WTC11 (cell line): Measurements from ENCODE around the gene TSC22D3. TPM values are rescaled to one million over a fixed set of nuclear protein-coding genes. Genes with fewer than 3 reads are reported as not detected.

ENCODE experiments used
- ATAC-seq: fragments of 200-7000 bp; cut with Tn5 transposase; 2 replicates; pipeline ENCODE4 v1.10.0; 2021; ENCODE audit warnings: mild to moderate bottlenecking, moderate library complexity
- CTCF ChIA-PET: fragments of 300-600 bp; sonication (Branson Sonifier 250); formaldehyde crosslinking; loops from one replicate; lab custom pipeline; 2021; ENCODE audit warnings: antibody characterized with exemption; lab: Charles Lee
- POLR2A ChIA-PET: fragments of 350-600 bp; sonication (Branson Sonifier 250); formaldehyde crosslinking; loops from one replicate; lab custom pipeline; 2021; ENCODE audit warnings: antibody characterized with exemption; lab: Charles Lee
- DNase-seq: peaks from one replicate; pipeline ENCODE4 v3.0.0; 2021; ENCODE audit warnings: low spot score
- H3K27ac Mint-ChIP-seq: 2 replicates; pipeline ENCODE4 v1.8.0; 2021; ENCODE audit warnings: mixed read lengths
- H3K27me3 Mint-ChIP-seq: 2 replicates; pipeline ENCODE4 v1.8.0; 2021; ENCODE audit warnings: low read depth, mild to moderate bottlenecking, moderate library complexity, mixed read lengths
- H3K36me3 Mint-ChIP-seq: 2 replicates; pipeline ENCODE4 v1.8.0; 2021; ENCODE audit warnings: mixed read lengths
- H3K4me1 Mint-ChIP-seq: 2 replicates; pipeline ENCODE4 v1.8.0; 2022; ENCODE audit warnings: mixed read lengths
- H3K4me3 Mint-ChIP-seq: 2 replicates; pipeline ENCODE4 v1.8.0; 2021; ENCODE audit warnings: mild to moderate bottlenecking, moderate library complexity, mixed read lengths
- H3K9me3 Mint-ChIP-seq: 2 replicates; pipeline ENCODE4 v1.8.0; 2021; ENCODE audit warnings: mixed read lengths
- EMX1 ChIP-seq: fragments of 250-450 bp; sonication (Bioruptor Pico); IDR thresholded peaks from 2 replicates; pipeline ENCODE4 v1.8.0; 2021; ENCODE audit warnings: mild to moderate bottlenecking
- GRHL2 ChIP-seq: fragments of 250-450 bp; sonication (Bioruptor Pico); IDR thresholded peaks from 2 replicates; pipeline ENCODE4 v1.8.0; 2022; ENCODE audit warnings: mild to moderate bottlenecking, moderate library complexity; ENCODE audit not compliant: insufficient replicate concordance, severe bottlenecking
- JUN ChIP-seq: sonication (generic); formaldehyde crosslinking; IDR thresholded peaks from 2 replicates; pipeline ENCODE4 v1.8.0; 2023; ENCODE audit warnings: mild to moderate bottlenecking, missing genetic modification reagents
- MYBL2 ChIP-seq: sonication (generic); formaldehyde crosslinking; IDR thresholded peaks from 2 replicates; pipeline ENCODE4 v1.8.1; 2023; ENCODE audit warnings: mild to moderate bottlenecking, moderate library complexity, missing genetic modification reagents
- NFYB ChIP-seq: sonication (generic); formaldehyde crosslinking; conservative IDR thresholded peaks from 2 replicates; pipeline ENCODE4 v1.8.0; 2022; ENCODE audit warnings: low read depth, missing genetic modification reagents
- SMAD3 ChIP-seq: sonication (generic); formaldehyde crosslinking; IDR thresholded peaks from 2 replicates; pipeline ENCODE4 v1.8.0; 2022; ENCODE audit warnings: missing genetic modification reagents, mild to moderate bottlenecking, borderline replicate concordance
- SMAD4 ChIP-seq: sonication (generic); formaldehyde crosslinking; IDR thresholded peaks from 2 replicates; pipeline ENCODE4 v1.8.0; 2022; ENCODE audit warnings: mild to moderate bottlenecking, missing genetic modification reagents
- ZNF138 ChIP-seq: sonication (generic); formaldehyde crosslinking; conservative IDR thresholded peaks from 2 replicates; pipeline ENCODE4 v1.8.1; 2022; ENCODE audit warnings: mild to moderate bottlenecking, moderate library complexity, missing genetic modification reagents
- ZNF671 ChIP-seq: fragments of 250-450 bp; sonication (Bioruptor Pico); IDR thresholded peaks from 2 replicates; pipeline ENCODE4 v1.8.0; 2021; ENCODE audit warnings: mild to moderate bottlenecking
- total RNA-seq: library from RNA; stranded (reverse); gene quantifications from 3 replicates; pipeline ENCODE4 v1.2.3, GENCODE V29; 2021
- TF ChIP-seq, protein P1 (sequence below): fragments of 250-450 bp; sonication (Bioruptor Pico); IDR thresholded peaks from 2 replicates; pipeline ENCODE4 v1.9.0; 2021; ENCODE audit warnings: moderate library complexity, mild to moderate bottlenecking, inconsistent platforms, borderline replicate concordance
- TF ChIP-seq, protein P2 (sequence below): sonication (generic); formaldehyde crosslinking; conservative IDR thresholded peaks from 2 replicates; pipeline ENCODE4 v1.8.1; 2023; ENCODE audit warnings: mild to moderate bottlenecking, low read depth, missing genetic modification reagents, moderate library complexity
- TF ChIP-seq, protein P3 (sequence below): sonication (generic); formaldehyde crosslinking; IDR thresholded peaks from 2 replicates; pipeline ENCODE4 v1.8.0; 2022; ENCODE audit warnings: missing genetic modification reagents
- TF ChIP-seq, protein P4 (sequence below): fragments of 250-450 bp; sonication (Bioruptor Pico); IDR thresholded peaks from 2 replicates; pipeline ENCODE4 v2.1.2; 2022; ENCODE audit warnings: mild to moderate bottlenecking, moderate library complexity
- TF ChIP-seq, protein P5 (sequence below): sonication (generic); formaldehyde crosslinking; IDR thresholded peaks from 2 replicates; pipeline ENCODE4 v1.8.1; 2023; ENCODE audit warnings: mild to moderate bottlenecking, missing genetic modification reagents, borderline replicate concordance
- TF ChIP-seq, protein P6 (sequence below): sonication (generic); formaldehyde crosslinking; IDR thresholded peaks from 2 replicates; pipeline ENCODE4 v1.8.1; 2022; ENCODE audit warnings: mild to moderate bottlenecking, missing genetic modification reagents, moderate library complexity, borderline replicate concordance
- TF ChIP-seq, protein P7 (sequence below): sonication (generic); formaldehyde crosslinking; IDR thresholded peaks from 2 replicates; pipeline ENCODE4 v1.8.0; 2023; ENCODE audit warnings: missing genetic modification reagents
- TF ChIP-seq, protein P8 (sequence below): sonication (generic); formaldehyde crosslinking; IDR thresholded peaks from 2 replicates; pipeline ENCODE4 v1.8.1; 2022; ENCODE audit warnings: missing genetic modification reagents, borderline replicate concordance
- TF ChIP-seq, protein P9 (sequence below): sonication (generic); formaldehyde crosslinking; IDR thresholded peaks from 2 replicates; pipeline ENCODE4 v1.8.1; 2023; ENCODE audit warnings: mild to moderate bottlenecking, missing genetic modification reagents, moderate library complexity

TSC22D3 gene
- total RNA-seq, 1 experiment from 2014 or later, result 15.7 TPM

DNA sequence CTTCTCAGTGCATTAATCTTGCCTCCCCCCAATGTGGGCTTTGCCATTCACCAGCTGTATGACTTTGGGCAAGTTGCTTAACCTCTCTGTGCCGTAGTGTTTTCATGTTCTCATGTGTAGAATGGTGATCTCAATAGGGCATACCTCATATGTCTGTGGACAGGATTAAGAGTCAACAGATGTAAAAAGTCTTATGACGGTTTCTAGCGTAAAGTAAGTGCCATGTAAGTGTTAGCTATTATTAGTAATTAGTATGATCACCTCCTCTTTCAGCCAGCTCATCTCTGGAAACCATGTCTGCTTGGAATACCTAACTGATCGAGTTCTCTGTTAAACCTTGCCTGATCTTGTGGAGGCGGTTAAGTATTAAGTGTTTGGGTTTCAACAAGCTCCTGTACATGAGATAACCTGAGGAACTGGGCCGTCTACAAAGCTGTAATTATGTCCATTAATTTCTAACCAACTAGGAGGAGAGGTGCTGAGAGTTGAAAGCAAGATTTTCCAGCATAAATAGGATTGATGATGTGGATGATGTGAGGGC is 66.3 kb downstream of the TSC22D3 start:
- Mint-ChIP-seq H3K4me3 (no peak overlapping the region), H3K36me3 (no peaks in the 10 kb centered on the region), H3K27me3 (no peaks in the 10 kb centered on the region; the same call in 1 of the 2 replicates), H3K4me1 (peaks cover 14% of the 10 kb centered on the region), H3K9me3 (no peaks in the 10 kb centered on the region), H3K27ac (no peak overlapping the region)
- ChIA-PET CTCF (interaction anchor here (2.6 kb wide), 1 partner anchor 36 kb away, joined by 9 read pairs; no protein-coding TSS in a partner anchor), POLR2A (no interaction called here)
- ATAC-seq (no peak), DNase-seq (no peak)
- no peak for TF ChIP-seq NFYB
- TF ChIP-seq, protein P1, sequence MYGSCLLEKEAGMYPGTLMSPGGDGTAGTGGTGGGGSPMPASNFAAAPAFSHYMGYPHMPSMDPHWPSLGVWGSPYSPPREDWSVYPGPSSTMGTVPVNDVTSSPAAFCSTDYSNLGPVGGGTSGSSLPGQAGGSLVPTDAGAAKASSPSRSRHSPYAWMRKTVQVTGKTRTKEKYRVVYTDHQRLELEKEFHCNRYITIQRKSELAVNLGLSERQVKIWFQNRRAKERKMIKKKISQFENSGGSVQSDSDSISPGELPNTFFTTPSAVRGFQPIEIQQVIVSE, result no peak
- TF ChIP-seq, protein P2, sequence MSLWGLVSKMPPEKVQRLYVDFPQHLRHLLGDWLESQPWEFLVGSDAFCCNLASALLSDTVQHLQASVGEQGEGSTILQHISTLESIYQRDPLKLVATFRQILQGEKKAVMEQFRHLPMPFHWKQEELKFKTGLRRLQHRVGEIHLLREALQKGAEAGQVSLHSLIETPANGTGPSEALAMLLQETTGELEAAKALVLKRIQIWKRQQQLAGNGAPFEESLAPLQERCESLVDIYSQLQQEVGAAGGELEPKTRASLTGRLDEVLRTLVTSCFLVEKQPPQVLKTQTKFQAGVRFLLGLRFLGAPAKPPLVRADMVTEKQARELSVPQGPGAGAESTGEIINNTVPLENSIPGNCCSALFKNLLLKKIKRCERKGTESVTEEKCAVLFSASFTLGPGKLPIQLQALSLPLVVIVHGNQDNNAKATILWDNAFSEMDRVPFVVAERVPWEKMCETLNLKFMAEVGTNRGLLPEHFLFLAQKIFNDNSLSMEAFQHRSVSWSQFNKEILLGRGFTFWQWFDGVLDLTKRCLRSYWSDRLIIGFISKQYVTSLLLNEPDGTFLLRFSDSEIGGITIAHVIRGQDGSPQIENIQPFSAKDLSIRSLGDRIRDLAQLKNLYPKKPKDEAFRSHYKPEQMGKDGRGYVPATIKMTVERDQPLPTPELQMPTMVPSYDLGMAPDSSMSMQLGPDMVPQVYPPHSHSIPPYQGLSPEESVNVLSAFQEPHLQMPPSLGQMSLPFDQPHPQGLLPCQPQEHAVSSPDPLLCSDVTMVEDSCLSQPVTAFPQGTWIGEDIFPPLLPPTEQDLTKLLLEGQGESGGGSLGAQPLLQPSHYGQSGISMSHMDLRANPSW, result no peak
- TF ChIP-seq, protein P3, sequence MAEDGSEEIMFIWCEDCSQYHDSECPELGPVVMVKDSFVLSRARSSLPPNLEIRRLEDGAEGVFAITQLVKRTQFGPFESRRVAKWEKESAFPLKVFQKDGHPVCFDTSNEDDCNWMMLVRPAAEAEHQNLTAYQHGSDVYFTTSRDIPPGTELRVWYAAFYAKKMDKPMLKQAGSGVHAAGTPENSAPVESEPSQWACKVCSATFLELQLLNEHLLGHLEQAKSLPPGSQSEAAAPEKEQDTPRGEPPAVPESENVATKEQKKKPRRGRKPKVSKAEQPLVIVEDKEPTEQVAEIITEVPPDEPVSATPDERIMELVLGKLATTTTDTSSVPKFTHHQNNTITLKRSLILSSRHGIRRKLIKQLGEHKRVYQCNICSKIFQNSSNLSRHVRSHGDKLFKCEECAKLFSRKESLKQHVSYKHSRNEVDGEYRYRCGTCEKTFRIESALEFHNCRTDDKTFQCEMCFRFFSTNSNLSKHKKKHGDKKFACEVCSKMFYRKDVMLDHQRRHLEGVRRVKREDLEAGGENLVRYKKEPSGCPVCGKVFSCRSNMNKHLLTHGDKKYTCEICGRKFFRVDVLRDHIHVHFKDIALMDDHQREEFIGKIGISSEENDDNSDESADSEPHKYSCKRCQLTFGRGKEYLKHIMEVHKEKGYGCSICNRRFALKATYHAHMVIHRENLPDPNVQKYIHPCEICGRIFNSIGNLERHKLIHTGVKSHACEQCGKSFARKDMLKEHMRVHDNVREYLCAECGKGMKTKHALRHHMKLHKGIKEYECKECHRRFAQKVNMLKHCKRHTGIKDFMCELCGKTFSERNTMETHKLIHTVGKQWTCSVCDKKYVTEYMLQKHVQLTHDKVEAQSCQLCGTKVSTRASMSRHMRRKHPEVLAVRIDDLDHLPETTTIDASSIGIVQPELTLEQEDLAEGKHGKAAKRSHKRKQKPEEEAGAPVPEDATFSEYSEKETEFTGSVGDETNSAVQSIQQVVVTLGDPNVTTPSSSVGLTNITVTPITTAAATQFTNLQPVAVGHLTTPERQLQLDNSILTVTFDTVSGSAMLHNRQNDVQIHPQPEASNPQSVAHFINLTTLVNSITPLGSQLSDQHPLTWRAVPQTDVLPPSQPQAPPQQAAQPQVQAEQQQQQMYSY (CRISPR knock-in tag), result no peak
- TF ChIP-seq JUN (CRISPR knock-in tag), result no peak
- no peak for TF ChIP-seq SMAD4
- TF ChIP-seq MYBL2 (CRISPR knock-in tag), result no peak
- no peak for TF ChIP-seq SMAD3 (CRISPR knock-in tag)
- TF ChIP-seq ZNF671 (CRISPR knock-in tag), result no peak
- TF ChIP-seq, protein P4, sequence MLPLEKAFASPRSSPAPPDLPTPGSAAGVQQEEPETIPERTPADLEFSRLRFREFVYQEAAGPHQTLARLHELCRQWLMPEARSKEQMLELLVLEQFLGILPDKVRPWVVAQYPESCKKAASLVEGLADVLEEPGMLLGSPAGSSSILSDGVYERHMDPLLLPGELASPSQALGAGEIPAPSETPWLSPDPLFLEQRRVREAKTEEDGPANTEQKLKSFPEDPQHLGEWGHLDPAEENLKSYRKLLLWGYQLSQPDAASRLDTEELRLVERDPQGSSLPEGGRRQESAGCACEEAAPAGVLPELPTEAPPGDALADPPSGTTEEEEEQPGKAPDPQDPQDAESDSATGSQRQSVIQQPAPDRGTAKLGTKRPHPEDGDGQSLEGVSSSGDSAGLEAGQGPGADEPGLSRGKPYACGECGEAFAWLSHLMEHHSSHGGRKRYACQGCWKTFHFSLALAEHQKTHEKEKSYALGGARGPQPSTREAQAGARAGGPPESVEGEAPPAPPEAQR (CRISPR knock-in tag), result no peak
- TF ChIP-seq, protein P5, sequence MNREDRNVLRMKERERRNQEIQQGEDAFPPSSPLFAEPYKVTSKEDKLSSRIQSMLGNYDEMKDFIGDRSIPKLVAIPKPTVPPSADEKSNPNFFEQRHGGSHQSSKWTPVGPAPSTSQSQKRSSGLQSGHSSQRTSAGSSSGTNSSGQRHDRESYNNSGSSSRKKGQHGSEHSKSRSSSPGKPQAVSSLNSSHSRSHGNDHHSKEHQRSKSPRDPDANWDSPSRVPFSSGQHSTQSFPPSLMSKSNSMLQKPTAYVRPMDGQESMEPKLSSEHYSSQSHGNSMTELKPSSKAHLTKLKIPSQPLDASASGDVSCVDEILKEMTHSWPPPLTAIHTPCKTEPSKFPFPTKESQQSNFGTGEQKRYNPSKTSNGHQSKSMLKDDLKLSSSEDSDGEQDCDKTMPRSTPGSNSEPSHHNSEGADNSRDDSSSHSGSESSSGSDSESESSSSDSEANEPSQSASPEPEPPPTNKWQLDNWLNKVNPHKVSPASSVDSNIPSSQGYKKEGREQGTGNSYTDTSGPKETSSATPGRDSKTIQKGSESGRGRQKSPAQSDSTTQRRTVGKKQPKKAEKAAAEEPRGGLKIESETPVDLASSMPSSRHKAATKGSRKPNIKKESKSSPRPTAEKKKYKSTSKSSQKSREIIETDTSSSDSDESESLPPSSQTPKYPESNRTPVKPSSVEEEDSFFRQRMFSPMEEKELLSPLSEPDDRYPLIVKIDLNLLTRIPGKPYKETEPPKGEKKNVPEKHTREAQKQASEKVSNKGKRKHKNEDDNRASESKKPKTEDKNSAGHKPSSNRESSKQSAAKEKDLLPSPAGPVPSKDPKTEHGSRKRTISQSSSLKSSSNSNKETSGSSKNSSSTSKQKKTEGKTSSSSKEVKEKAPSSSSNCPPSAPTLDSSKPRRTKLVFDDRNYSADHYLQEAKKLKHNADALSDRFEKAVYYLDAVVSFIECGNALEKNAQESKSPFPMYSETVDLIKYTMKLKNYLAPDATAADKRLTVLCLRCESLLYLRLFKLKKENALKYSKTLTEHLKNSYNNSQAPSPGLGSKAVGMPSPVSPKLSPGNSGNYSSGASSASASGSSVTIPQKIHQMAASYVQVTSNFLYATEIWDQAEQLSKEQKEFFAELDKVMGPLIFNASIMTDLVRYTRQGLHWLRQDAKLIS (CRISPR knock-in tag), result no peak
- no peak for TF ChIP-seq GRHL2 (CRISPR knock-in tag)
- no peak for TF ChIP-seq ZNF138 (CRISPR knock-in tag)
- TF ChIP-seq, protein P6, sequence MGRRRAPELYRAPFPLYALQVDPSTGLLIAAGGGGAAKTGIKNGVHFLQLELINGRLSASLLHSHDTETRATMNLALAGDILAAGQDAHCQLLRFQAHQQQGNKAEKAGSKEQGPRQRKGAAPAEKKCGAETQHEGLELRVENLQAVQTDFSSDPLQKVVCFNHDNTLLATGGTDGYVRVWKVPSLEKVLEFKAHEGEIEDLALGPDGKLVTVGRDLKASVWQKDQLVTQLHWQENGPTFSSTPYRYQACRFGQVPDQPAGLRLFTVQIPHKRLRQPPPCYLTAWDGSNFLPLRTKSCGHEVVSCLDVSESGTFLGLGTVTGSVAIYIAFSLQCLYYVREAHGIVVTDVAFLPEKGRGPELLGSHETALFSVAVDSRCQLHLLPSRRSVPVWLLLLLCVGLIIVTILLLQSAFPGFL (CRISPR knock-in tag), result no peak
- TF ChIP-seq, protein P7, sequence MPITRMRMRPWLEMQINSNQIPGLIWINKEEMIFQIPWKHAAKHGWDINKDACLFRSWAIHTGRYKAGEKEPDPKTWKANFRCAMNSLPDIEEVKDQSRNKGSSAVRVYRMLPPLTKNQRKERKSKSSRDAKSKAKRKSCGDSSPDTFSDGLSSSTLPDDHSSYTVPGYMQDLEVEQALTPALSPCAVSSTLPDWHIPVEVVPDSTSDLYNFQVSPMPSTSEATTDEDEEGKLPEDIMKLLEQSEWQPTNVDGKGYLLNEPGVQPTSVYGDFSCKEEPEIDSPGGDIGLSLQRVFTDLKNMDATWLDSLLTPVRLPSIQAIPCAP (CRISPR knock-in tag), result no peak
- TF ChIP-seq, protein P8, sequence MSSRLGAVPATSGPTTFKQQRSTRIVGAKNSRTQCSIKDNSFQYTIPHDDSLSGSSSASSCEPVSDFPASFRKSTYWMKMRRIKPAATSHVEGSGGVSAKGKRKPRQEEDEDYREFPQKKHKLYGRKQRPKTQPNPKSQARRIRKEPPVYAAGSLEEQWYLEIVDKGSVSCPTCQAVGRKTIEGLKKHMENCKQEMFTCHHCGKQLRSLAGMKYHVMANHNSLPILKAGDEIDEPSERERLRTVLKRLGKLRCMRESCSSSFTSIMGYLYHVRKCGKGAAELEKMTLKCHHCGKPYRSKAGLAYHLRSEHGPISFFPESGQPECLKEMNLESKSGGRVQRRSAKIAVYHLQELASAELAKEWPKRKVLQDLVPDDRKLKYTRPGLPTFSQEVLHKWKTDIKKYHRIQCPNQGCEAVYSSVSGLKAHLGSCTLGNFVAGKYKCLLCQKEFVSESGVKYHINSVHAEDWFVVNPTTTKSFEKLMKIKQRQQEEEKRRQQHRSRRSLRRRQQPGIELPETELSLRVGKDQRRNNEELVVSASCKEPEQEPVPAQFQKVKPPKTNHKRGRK (CRISPR knock-in tag), result no peak
- TF ChIP-seq, protein P9, sequence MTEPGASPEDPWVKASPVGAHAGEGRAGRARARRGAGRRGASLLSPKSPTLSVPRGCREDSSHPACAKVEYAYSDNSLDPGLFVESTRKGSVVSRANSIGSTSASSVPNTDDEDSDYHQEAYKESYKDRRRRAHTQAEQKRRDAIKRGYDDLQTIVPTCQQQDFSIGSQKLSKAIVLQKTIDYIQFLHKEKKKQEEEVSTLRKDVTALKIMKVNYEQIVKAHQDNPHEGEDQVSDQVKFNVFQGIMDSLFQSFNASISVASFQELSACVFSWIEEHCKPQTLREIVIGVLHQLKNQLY, result no peak
- no peak for TF ChIP-seq EMX1 (CRISPR knock-in tag)
